Upper lobe of left lung (tissue), 4 donors: Measurements from ENCODE around the gene PDILT.

ENCODE experiments used
- CTCF ChIP-seq, 6 experiments: fragments of 450-650 bp in 4 of 6; fragments of 200-600 bp in 2 of 6; sonication (generic) in 2 of 6; IDR thresholded peaks; one replicate each; pipeline ENCODE4 v1.5.1; 2016 to 2019; ENCODE audit warnings: antibody characterized with exemption in 6 of 6
- EP300 ChIP-seq, 4 donors: sonication (generic); formaldehyde crosslinking; IDR thresholded peaks; one replicate each; pipeline ENCODE4 v1.5.1; 2017; ENCODE audit warnings: antibody characterized with exemption in 4 of 4, control low read depth in 2 of 4
- POLR2A ChIP-seq, 4 donors: fragments of 450-650 bp; IDR thresholded peaks; one replicate each; pipeline ENCODE4 v1.5.1; 2016 to 2017; ENCODE audit warnings: antibody characterized with exemption in 4 of 4, mild to moderate bottlenecking in 2 of 4

DNA sequence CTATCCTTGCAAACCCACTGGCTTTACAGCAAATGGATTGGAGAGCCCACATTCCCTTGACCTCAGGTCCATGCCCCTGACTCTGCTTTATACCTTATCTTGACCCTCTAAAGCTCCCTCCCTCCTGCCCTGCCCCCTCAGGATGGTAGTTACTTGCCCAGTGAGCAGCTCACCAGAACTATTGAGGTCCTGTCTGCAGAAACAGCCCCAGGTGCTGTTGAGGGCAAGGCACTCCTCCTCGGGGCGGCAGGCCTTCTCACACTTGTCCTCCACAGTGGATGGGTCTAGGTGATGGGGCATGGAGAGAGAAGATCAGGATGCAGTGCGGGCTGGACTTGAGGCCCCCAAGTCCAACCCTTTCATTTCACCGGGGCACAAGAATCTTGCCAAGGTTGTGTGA, 81.8 kb downstream of the PDILT start:
- TF ChIP-seq CTCF (IDR thresholded peaks at IDR 0.05) (no peak), POLR2A (IDR thresholded peaks at IDR 0.05) (no peak), EP300 (IDR thresholded peaks at IDR 0.05) (no peak)
